Caco-2 (cell line): ENCODE measurements around the gene EHMT1. TPM values are rescaled to one million over a fixed set of nuclear protein-coding genes. Genes with fewer than 3 reads are reported as not detected.
A peak's percentile ranks its signal among the peaks of the same experiment; 100 is the strongest.

Experiments used
- BruUV-seq: library from RNA; stranded (reverse); fragments of 400-500 nt; replicated peaks from 2 replicates; lab custom pipeline; 2021; lab: Mats Ljungman, UMichigan
- CTCF ChIA-PET: fragments of 300-600 bp; sonication (Branson Sonifier 250); formaldehyde crosslinking; loops from one replicate; lab custom pipeline; 2022; ENCODE audit warnings: antibody characterized with exemption; lab: Charles Lee
- POLR2A ChIA-PET: fragments of 300-600 bp; sonication (Branson Sonifier 250); formaldehyde crosslinking; loops from one replicate; lab custom pipeline; 2022; ENCODE audit warnings: antibody characterized with exemption; lab: Charles Lee
- DNase-seq, 2 experiments: peaks; one replicate each; pipeline versions ENCODE4 v3.0.0 to v3.0.0-alpha.2; 2020 to 2022
- H3K27me3 ChIP-seq: replicated peaks from 2 replicates; pipeline ENCODE4 v1.6.0; 2011; ENCODE audit warnings: low read length; ENCODE audit not compliant: control insufficient read depth, insufficient read depth
- H3K36me3 ChIP-seq: 2 replicates; pipeline ENCODE4 v1.5.1; 2011; ENCODE audit warnings: low read length; ENCODE audit not compliant: control insufficient read depth, insufficient read depth
- H3K4me1 ChIP-seq: fragments of 250-450 bp; sonication (Bioruptor Pico); 2 replicates; pipeline ENCODE4 v1.5.1; 2020; ENCODE audit warnings: mild to moderate bottlenecking
- H3K4me3 ChIP-seq: 2 replicates; pipeline ENCODE4 v1.5.1; 2011; ENCODE audit warnings: low read depth, mild to moderate bottlenecking, control low read depth, low read length
- H3K9me3 ChIP-seq: fragments of 250-450 bp; sonication (Bioruptor Pico); 2 replicates; pipeline ENCODE4 v1.5.1; 2020; ENCODE audit warnings: mild to moderate bottlenecking, moderate library complexity
- H3K27ac Mint-ChIP-seq: one replicate; pipeline ENCODE4 v1.8.0; 2022; ENCODE audit warnings: mixed read lengths; ENCODE audit not compliant: unreplicated experiment
- H3K27me3 Mint-ChIP-seq: one replicate; pipeline ENCODE4 v1.8.0; 2022; ENCODE audit warnings: mixed read lengths; ENCODE audit not compliant: insufficient read depth, unreplicated experiment
- H3K36me3 Mint-ChIP-seq: one replicate; pipeline ENCODE4 v1.8.0; 2022; ENCODE audit warnings: mild to moderate bottlenecking, mixed read lengths; ENCODE audit not compliant: insufficient read depth, unreplicated experiment
- H3K4me1 Mint-ChIP-seq: one replicate; pipeline ENCODE4 v1.8.0; 2022; ENCODE audit warnings: low read depth, mixed read lengths; ENCODE audit not compliant: unreplicated experiment
- H3K4me3 Mint-ChIP-seq: one replicate; pipeline ENCODE4 v1.8.0; 2022; ENCODE audit warnings: mild to moderate bottlenecking, moderate library complexity, mixed read lengths; ENCODE audit not compliant: unreplicated experiment
- H3K9me3 Mint-ChIP-seq: one replicate; pipeline ENCODE4 v1.8.0; 2022; ENCODE audit warnings: mixed read lengths; ENCODE audit not compliant: unreplicated experiment
- CTCF ChIP-seq, 2 experiments: fragments of 200-600 bp in 1 of 2; IDR thresholded peaks; 1 replicate in 1 of 2; 2 replicates in 1 of 2; pipeline versions ENCODE4 v1.5.1 to v1.8.0; 2011 to 2022; ENCODE audit warnings: antibody characterized with exemption in 1 of 2, control low read depth in 1 of 2, inconsistent platforms in 1 of 2, low read depth in 1 of 2, low read length in 1 of 2, mild to moderate bottlenecking in 1 of 2, moderate library complexity in 1 of 2; ENCODE audit not compliant: insufficient read depth in 1 of 2, severe bottlenecking in 1 of 2, unreplicated experiment in 1 of 2
- intact Hi-C: fragments of 100-400 bp; cut with micrococcal nuclease; formaldehyde crosslinking; loops from one replicate; pipeline ENCODE4 v1.10.0; 2022; ENCODE audit not compliant: unreplicated experiment
- total RNA-seq: library from RNA; stranded (reverse); gene quantifications from 2 replicates; pipeline ENCODE4 v1.2.3, GENCODE V29; 2022

Gene EHMT1
- total RNA-seq, 1 experiment from 2014 or later = 92.9 TPM

- no peak for DNase-seq
- H3K36me3 Mint-ChIP-seq = peaks cover 45% of the 10 kb centered on the region
- Histone ChIP-seq H3K4me3 (no peak overlapping the region), H3K27me3 (no peaks in the 10 kb centered on the region), H3K36me3 (0 out of 2 replicates have a peak, but pooled peaks cover 1% of the 10 kb centered on the region), H3K4me1 (no peaks in the 10 kb centered on the region), H3K9me3 (no peaks in the 10 kb centered on the region)
- no peak overlapping the region for H3K4me3 Mint-ChIP-seq
- H3K27ac Mint-ChIP-seq = no peak overlapping the region
- H3K9me3 Mint-ChIP-seq = no peaks in the 10 kb centered on the region
- no peaks in the 10 kb centered on the region for H3K4me1 Mint-ChIP-seq
- no TSS peak for BruUV-seq
- CTCF ChIA-PET = no interaction called here
- no peaks in the 10 kb centered on the region for H3K27me3 Mint-ChIP-seq
- intact Hi-C loops = no loop called here
- TF ChIP-seq CTCF (IDR thresholded peaks at IDR 0.05; ENCODE audit: insufficient read depth in 1 of 2, low read depth in 1 of 2, low read length in 1 of 2, severe bottlenecking in 1 of 2, unreplicated experiment in 1 of 2) = no peak
- POLR2A ChIA-PET = no interaction called here
These were observed 125.9 kb downstream of the EHMT1 start for GRCh38 chr9:137744632-137745183.

GRCh38 chr9:137745541-137745991 lies 126.8 kb downstream of the EHMT1 start:
- H3K27me3 Mint-ChIP-seq = no peaks in the 10 kb centered on the region
- H3K4me1 ChIP-seq = no peaks in the 10 kb centered on the region
- H3K9me3 ChIP-seq = no peaks in the 10 kb centered on the region
- intact Hi-C loops = no loop called here
- no peak overlapping the region for H3K27ac Mint-ChIP-seq
- no peaks in the 10 kb centered on the region for H3K9me3 Mint-ChIP-seq
- no peak for TF ChIP-seq CTCF (IDR thresholded peaks at IDR 0.05; ENCODE audit: insufficient read depth in 1 of 2, low read depth in 1 of 2, low read length in 1 of 2, severe bottlenecking in 1 of 2, unreplicated experiment in 1 of 2)
- 0 out of 2 replicates have a peak, but pooled peaks cover 1% of the 10 kb centered on the region for H3K36me3 ChIP-seq
- peak in 1 of 2 experiments; percentile 13 for DNase-seq
- peaks cover 47% of the 10 kb centered on the region for H3K36me3 Mint-ChIP-seq
- no peak overlapping the region for H3K4me3 ChIP-seq
- CTCF ChIA-PET = no interaction called here
- no TSS peak for BruUV-seq
- no peak overlapping the region for H3K4me3 Mint-ChIP-seq
- no peaks in the 10 kb centered on the region for H3K27me3 ChIP-seq
- POLR2A ChIA-PET = no interaction called here
- H3K4me1 Mint-ChIP-seq = no peaks in the 10 kb centered on the region

GRCh38 chr9:137748311-137748710 lies 129.5 kb downstream of the EHMT1 start:
- H3K4me1 Mint-ChIP-seq = no peaks in the 10 kb centered on the region
- no peaks in the 10 kb centered on the region for H3K27me3 Mint-ChIP-seq
- peaks cover 53% of the 10 kb centered on the region for H3K36me3 Mint-ChIP-seq
- no peak overlapping the region for H3K27ac Mint-ChIP-seq
- POLR2A ChIA-PET = no interaction called here
- no TSS peak for BruUV-seq
- Histone ChIP-seq H3K9me3 (no peaks in the 10 kb centered on the region), H3K36me3 (peaks cover 1% of the 10 kb centered on the region; the same call in 1 of the 2 replicates), H3K27me3 (no peaks in the 10 kb centered on the region), H3K4me3 (no peak overlapping the region), H3K4me1 (no peaks in the 10 kb centered on the region)
- H3K9me3 Mint-ChIP-seq = no peaks in the 10 kb centered on the region
- no peak overlapping the region for H3K4me3 Mint-ChIP-seq
- peak in 1 of 2 experiments; percentile 3 for DNase-seq
- intact Hi-C loops = no loop called here
- no peak for TF ChIP-seq CTCF (IDR thresholded peaks at IDR 0.05; ENCODE audit: insufficient read depth in 1 of 2, low read depth in 1 of 2, low read length in 1 of 2, severe bottlenecking in 1 of 2, unreplicated experiment in 1 of 2)
- CTCF ChIA-PET = no interaction called here
